COLO668 (cell line): ENCODE results near the gene ZFPL1.
A peak's percentile ranks its signal among the peaks of the same experiment; 100 is the strongest.

Experiments used
- DNase-seq: peaks from one replicate; lab custom pipeline; 2025; ENCODE audit not compliant: unreplicated experiment; lab: John Stamatoyannopoulos, UW

The ZFPL1 gene

DNA sequence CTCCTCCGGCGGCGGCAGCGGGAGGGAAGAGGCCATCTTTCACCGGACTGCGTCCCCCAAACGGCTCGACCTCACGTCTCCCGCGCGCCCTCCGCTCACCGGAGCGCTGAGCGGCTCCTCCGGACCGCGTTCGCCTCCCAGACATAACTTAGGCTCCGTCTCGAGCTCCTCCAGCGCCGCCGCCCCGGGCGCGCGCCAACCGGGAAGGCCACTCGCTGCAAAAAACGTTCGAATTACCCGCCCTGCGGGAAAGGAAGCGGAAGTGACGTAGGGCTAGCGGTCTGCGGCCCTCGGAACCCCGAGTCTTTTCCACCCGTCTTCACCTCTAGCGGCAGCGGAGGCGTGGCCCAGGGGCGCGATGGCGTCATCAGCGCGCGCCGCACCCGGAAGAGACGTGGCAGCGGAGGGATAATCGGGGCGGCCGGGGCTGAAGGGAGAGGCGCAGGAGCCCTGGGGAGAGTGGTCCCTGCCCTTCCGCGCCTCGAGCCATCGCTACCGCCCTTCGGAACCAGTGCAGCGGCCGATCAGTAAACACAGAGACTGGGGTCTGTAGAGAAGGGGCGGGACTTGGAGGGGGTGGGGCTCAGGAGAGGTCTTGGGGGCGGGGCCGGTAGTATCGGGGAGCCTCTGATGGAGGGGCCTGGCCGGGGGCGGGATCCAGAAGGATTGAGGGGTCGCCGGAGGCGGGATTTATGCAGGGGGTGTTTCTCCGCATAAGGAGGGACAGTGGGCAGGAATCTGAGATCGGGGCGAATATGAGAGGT lies at the start of gene ZFPL1, which contains the start of gene CDCA5:
TSS of gene ZFPL1 (plus strand) at position 389 of the 764 bp plus-strand sequence. CDS start 477 bp downstream, outside the sequence.
TSS of gene CDCA5 (minus strand) at position 207 of the 764 bp plus-strand sequence. CDS start at position 145, 62 bp downstream.
- DNase-seq = peak; percentile 95

DNA sequence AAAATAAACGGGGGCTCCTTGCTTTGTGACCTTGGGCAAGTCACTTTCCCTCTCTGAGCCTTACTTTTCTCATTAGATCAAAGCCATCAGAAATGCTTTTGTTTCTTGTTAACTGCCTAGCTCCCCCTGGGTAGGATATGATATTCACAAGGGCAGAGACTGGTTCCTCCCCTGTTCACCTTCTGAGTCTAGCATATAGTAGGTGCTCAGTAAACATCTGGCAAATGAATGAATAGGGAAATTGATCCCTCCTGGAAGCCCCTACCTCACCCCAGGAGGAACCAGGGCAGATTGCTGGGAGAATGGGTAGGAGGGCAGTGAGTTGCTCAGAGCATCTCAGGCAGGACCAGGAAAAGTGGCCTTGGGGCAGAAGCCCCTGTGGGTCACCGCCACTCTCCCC lies 49.6 kb upstream of the ZFPL1 start:
- DNase-seq = no peak

DNA sequence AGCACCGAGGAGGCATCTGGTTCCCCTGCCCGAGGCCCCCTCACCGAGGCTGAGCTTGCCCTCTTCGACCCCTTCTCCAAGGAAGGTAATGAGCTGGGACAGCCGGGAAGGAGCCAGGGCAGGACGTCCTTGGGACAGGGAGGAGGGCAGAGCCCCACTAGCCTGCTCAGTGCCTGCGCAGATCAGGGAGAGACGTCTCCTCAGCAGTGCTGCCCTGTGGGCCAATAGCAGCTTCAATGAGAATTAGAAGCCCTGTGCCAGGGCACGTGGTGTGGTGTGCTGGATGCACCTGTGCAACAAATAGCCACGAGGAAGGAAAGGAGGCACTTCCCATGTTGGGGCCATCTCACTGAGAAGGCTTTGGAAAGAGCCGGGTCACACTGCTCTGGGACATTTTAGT lies 48.4 kb upstream of the ZFPL1 start:
- no peak for DNase-seq

DNA sequence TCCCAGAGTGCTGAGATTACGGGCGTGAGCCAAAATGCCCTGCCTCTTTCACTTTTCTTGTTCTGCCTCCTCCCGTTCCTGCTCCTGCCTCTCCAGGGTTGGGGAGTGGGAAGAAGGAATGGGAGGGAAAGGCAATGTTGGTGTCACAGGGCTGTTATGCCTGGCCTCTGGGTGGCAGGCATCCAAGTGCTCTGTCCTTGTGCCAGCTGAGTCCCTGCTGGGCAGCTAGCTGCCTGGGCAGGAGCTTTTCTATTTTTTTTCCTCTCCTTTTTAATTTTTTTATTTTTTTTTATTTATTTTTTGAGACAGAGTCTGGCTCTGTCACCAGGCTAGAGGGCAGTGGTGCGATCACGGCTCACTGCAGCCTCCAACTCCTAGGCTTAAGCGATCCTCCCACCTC lies 47.1 kb upstream of the ZFPL1 start:
- DNase-seq = no peak

DNA sequence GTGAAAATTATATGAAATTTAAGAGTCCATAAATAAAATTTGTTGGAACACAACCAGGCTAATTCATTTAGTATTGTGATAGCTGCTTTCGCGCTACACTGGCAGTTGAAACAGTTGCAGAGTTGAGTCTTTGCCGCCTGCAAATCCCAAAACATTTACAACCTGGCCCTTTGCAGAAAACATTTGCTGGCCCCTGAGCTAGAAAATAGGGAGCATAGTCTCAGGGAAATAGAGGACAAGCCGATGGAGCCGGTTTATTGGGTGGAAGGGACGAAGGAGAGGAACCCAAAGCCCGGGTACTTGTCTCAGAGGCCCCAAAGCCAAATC lies 43.5 kb upstream of the ZFPL1 start:
- DNase-seq = no peak

DNA sequence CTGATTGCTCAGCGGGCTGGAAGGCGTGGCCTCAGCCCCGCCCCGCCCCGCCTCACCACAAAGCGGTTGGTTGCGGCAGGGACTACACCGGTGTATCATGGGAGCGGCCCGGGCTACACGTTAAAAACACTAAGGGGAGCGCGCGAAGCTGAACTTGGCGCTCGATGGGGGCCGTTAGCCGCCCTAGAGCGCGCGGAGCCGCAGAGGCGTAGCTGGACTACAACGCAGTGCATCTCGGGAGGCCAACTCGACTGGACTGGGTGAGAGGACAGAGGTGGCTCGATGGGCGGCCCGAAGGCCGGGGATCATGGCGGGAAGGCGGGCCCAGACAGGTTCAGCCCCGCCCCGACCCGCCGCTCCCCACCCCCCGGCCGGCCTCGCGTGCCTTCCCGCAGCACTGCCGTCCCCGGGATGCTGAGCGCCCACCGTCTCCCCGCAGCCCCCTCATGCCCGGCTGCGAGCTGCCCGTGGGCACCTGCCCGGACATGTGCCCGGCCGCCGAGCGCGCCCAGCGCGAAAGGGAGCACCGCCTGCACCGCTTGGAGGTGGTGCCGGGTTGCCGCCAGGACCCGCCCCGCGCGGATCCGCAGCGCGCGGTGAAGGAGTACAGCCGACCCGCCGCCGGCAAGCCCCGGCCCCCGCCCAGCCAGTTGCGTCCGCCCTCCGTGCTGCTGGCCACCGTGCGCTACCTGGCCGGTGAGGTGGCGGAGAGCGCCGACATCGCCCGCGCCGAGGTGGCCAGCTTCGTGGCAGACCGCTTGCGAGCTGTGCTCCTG lies 43.0 kb upstream of the ZFPL1 start, which contains the start of gene SAC3D1:
TSS of gene SAC3D1 (plus strand) at position 364 of the 776 bp plus-strand sequence. CDS start at position 447, 83 bp downstream.
- DNase-seq = peak; percentile 96

DNA sequence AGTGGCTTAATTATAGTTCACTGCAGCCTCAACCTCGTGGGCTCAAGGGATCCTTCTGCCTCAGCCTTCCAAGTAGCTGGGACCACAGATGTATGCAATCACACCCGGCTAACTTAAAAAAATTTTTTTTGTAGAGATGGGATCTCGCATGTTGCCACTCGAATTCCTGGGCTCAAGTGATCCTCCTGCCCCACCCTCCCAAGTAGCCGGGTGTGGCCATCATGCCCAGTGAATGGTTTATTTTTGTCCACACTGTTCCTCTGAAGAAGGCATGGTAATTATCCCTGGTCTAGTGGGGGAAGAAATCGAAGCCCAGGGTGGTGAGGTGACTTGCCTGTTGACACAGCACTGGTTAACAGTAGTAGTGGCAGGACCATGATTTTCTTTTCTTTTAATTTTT lies 41.1 kb upstream of the ZFPL1 start:
- DNase-seq = no peak

DNA sequence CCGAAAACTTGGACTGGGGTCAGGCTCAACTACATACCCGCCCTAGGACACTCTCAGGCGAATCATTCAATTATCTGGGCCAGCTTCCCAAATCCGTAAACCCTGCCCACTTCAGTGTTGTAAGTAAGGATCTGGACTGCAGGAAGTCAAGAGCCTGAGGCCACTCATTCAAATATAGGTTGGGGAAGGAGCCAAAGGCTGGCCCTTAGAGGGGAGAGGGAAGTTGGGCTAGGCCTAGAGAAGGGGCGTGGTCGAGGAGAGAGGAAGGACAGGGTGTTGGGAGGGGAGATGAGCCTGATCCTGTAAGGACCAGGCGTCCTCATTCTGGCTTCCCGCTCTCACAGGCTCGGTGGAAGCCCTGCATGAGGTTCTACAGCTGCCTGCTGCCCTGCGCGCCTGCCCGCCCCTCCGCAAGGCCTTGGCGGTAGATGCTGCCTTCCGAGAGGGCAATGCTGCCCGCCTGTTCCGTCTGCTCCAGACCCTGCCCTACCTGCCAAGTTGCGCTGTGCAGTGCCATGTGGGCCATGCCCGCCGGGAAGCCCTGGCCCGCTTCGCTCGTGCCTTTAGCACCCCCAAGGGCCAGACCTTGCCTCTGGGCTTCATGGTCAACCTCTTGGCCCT lies 40.0 kb upstream of the ZFPL1 start:
- DNase-seq = no peak

DNA sequence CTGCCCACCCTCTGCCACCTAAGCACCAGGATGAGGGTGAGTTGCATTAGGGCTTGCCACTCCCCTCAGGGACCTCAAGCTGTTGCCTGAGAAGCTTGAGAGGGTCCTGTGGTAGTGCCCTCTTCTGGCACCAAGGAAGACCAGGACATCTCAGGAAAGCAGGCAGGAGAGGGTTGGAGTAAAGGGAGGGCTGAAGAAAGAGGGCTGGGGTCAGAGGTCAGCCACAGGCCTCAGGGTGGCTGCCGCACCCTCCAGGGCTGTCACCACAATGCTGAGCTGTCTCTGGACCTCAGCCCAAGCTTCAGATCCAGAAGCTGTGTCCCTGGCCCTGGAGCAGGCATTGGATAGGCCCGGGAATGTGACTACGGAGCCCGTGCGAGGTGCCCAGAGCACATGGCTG lies 39.0 kb upstream of the ZFPL1 start:
- DNase-seq = no peak

DNA sequence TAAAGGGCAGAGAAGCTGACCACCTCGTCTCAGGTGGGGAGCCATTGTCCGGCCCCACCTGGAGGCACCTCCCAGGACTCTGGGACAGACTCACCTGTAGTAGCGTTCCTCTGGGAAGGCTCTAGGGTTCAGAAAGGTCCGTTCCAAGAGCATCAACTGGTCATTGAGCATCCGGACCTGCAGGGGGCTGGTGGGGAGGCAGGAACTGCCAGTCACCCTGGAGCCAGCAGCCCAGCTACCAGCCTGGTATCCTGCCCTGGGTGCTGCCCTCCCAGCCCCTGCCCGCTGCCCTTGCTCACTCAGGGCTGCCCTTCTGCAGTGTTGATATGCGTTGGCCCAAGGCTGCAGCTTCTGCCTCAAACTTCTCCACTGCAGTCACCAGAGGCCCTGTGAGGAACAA lies 38.3 kb upstream of the ZFPL1 start:
- no peak for DNase-seq

DNA sequence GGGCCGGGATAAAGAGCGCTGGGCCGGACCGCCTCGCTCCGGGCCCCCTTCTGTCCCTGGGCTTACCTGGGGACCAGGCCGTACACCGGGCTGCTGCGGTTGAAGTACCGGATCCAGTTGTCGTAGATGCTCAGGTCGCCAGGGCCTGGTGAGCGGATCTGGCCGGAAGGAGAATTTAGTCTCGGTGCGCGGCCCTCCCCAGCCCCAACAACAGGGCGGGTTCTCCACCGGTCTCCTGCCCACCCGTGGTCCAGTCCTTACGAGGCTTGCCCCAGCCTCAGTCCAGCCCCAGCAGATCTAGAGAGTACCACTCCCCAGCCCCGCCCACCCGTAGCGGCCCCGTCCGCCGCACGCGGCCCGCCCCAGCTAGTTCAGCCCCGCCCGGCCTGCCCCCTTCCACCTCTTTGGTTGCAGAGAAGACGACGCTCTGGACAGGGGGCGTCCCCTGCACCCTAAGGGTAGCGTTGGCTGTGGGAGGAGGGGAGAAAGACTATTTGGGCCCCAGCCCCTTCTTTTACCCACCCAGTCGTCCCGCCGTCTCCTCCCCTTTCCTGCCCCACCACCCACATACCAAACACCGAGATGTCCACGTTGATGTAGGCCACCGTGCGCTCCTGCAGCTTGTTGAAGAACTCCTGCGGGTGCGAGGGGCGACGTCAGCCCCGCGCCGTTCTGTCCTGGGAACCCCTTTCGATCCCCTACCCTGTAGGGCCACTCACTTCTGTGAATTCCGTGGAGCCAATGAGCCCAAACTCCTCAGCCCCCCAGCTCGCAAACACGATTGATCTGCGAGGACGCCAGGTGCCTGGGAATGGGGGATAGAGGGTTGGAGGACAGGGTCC lies 36.2 kb upstream of the ZFPL1 start:
- DNase-seq = no peak

DNA sequence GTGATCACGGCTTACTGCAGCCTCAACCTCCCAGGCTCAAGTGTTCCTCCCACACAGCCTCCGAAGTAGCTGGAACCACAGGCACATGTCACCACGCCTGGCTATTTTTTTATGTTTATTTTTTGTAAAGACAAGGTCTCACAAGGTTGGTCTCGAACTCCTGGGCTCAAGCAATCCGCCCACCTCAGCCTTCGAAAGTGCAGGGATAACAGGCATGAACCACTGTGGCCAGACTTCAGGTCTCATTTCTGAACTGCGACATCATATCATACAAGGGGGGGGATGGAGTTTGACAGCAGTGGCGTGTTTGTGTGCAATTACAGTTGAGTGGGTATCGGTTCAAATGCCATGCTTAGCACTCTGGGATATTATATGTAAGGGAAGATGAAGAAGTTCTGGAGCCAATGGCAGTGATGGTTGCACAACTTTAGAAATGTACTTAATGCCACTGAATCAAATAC lies 32.6 kb upstream of the ZFPL1 start:
- no peak for DNase-seq

DNA sequence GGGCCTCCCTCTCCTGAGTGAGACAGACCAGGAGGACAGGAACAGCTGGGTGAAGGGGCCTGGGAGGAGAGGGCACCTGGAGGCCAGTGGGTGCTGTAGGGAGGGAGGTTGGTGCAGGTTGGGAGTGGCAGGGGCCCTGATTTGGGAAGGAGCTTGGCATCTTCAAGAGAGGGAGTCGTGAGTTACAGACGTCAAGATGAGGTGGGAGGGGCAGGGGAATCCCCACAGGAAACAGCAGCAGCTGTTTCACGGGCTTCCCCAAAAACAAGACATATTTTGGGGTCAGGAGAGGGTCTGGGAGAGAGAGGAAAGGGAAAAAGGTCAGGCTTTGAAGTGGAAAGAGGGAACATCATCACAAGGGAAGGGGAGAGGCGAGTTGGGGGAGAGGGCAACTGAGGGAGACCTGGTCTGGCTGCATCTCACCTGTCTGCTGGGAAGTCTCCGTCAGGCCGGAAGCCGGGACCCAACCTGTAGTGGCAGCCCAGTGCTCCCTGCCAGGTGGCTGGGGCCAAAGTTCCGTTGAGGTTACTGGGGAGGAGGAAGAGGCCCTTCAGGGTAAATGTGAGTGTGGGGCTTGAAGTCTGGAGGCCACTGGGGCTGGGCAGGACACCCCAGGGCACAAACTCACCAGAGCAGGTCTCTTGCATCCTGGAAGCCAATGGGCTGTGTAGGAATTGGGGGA lies 30.1 kb upstream of the ZFPL1 start:
- DNase-seq = no peak

DNA sequence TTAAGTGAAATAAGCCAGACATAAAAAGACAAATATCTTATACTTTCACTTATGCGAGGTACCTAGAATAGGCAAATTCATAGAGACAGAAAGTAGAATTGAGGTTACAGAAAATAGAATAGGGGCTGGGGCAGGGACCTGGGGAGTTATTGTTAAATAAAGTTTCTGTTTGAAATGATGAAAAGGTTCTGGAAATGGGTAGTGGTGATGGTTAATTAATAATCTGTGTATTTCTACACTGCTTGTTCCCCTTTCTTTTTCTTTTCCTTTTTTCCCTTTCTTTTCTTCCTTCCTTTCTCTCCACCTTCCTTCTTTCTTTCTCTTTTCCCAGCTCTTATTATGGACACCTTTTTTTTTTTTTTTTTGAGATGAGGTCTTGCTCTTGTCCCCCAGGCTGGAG lies 28.5 kb upstream of the ZFPL1 start:
- no peak for DNase-seq

DNA sequence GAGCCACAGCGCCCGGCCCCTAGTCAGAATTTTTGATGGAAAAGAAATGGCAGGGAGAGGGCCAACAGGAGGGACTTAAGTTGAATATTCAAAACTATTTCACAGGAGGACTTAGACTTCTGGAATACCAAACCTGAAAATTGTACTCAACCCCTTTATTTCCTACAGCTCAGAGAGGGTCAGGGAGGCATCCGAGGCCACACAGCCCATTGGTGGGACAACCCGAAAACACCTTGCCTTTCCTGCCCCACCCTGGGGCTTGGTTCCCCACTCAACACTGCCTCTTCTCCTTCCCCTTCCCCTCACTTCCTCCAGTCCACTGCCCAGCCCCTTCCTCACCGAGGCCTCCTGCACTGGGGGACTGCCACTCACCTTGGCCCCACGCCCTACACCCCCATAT lies 27.0 kb upstream of the ZFPL1 start:
- DNase-seq = no peak

DNA sequence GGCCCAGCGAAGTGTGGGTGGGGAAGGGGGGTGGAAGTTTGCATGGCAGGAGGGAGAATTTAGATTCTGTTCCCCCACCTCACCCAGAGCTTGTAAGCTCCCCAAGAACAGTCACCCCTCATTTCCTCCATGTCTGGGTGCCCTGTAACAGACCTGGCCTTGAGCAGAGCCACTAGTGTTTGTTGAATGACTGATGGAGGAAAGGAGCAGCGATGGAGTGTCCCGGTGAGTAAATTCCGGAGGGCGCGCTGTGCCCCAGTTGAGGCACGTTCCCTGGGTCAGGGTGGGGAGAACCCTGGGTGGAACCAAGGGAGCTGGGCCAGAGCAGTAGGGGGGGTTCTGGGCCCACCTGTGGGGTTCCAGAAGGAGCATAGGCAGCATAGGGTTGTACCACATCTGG lies 26.5 kb upstream of the ZFPL1 start:
- no peak for DNase-seq

DNA sequence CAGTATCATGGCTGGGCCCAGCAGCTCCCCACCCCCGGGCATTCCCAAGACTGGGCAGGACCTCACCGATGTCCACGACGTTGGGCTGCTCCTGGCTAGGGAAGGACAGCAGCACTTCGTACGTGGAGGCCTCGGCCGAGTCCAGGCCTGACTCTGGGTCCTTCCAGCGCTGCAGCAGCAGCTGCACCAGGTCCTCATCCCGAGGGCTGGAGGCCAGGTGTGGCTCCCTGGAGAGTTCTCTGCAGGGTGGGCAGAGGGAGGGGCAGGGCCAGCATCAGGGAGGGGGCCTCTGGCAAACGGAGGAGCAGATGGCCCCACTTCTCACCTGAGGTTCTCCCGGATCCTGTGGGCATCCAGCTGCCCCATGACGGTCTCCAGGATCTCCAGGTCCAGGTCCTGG lies 26.0 kb upstream of the ZFPL1 start:
- DNase-seq = peak; percentile 76

DNA sequence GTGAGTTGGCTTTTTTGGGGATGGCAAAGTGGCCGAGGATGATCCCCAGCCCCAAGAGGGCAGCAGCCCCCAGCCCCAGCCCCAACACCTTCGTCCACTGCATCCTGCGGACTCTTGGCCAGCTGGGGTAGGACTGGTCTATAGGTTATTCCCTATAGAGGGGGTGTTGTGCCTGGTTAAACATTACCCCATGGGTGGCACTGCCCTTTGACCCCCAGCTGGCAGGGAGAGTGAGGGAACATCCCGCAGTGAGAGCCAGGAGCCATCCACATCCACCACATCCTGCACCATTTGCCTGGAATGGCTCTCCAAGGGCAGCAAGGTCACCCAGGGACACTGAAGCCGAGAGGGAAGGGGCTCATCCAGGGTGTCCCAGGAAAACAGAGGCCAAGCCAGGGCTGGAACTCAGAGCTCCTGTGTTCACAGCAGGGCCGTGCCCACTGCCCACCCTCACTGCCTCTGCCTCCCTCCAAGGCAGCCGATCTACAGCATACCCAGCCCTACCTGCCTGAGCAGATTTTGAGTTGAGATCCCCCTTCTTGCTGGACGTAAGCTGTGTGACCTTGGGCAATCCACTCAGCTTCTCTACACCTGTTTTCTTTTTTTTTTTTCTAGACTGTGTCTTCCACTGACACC lies 25.5 kb upstream of the ZFPL1 start, which contains the start of gene NAALADL1:
TSS of gene NAALADL1 (minus strand) at position 135 of the 636 bp plus-strand sequence. CDS start at position 103, 32 bp downstream.
- peak; percentile 59 for DNase-seq

DNA sequence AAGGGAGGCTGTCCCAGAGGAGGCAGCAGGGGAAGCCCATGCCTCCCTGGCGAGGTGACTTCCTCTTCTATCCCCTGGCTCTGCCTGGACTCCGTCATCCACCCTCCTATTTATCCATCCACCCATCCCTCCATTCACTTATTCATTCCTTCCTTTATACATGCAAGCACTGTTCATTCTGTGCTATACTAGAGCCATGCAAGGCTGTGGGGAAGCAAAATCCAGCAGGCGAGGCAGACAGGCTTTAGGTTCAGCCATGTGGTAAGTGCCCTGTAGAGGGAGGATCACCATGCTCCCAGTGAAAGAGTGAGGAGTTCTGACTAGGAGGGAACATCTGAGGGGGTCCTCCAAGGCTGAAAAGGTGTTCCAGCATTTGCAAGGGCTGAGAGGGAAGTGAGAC lies 24.5 kb upstream of the ZFPL1 start:
- no peak for DNase-seq
